ENCODE data around the gene MOSPD2.

The MOSPD2 gene

GRCh38 chrX:14943962-14944361, 70.7 kb downstream of the MOSPD2 start:
- no peak for TF ChIP-seq FOXP2 (optimal IDR thresholded peaks at IDR 0.05; ENCODE audit: borderline replicate concordance, extremely low read depth, extremely low read length, insufficient read depth)
- TF ChIP-seq REST (IDR thresholded peaks at IDR 0.05; ENCODE audit: insufficient read depth in 1 of 2, low read depth in 2 of 2, low read length in 2 of 2) = no peak
- TF ChIP-seq TAF1 (IDR thresholded peaks at IDR 0.05; ENCODE audit: borderline replicate concordance, insufficient read depth, low read length) = no peak
- TF ChIP-seq POLR2AphosphoS5 (IDR thresholded peaks at IDR 0.05; ENCODE audit: low read depth, low read length) = no peak
- TF ChIP-seq SIN3A (IDR thresholded peaks at IDR 0.05; ENCODE audit: borderline replicate concordance, insufficient read depth, low read length) = no peak

GRCh38 chrX:14946606-14947155, 73.5 kb downstream of the MOSPD2 start:
- TF ChIP-seq REST (IDR thresholded peaks at IDR 0.05; ENCODE audit: insufficient read depth in 1 of 2, low read depth in 2 of 2, low read length in 2 of 2) (no peak), FOXP2 (optimal IDR thresholded peaks at IDR 0.05; ENCODE audit: borderline replicate concordance, extremely low read depth, extremely low read length, insufficient read depth) (no peak)

- TF ChIP-seq TAF1 (IDR thresholded peaks at IDR 0.05; ENCODE audit: borderline replicate concordance, insufficient read depth, low read length) = no peak
- no peak for TF ChIP-seq SIN3A (IDR thresholded peaks at IDR 0.05; ENCODE audit: borderline replicate concordance, insufficient read depth, low read length)
- TF ChIP-seq FOXP2 (optimal IDR thresholded peaks at IDR 0.05; ENCODE audit: borderline replicate concordance, extremely low read depth, extremely low read length, insufficient read depth) = no peak
- no peak for TF ChIP-seq POLR2AphosphoS5 (IDR thresholded peaks at IDR 0.05; ENCODE audit: low read depth, low read length)
- TF ChIP-seq REST (IDR thresholded peaks at IDR 0.05; ENCODE audit: insufficient read depth in 1 of 2, low read depth in 2 of 2, low read length in 2 of 2) = no peak
These were observed 75.5 kb downstream of the MOSPD2 start for GRCh38 chrX:14948691-14949090.

- no peak for TF ChIP-seq REST (IDR thresholded peaks at IDR 0.05; ENCODE audit: insufficient read depth in 1 of 2, low read depth in 2 of 2, low read length in 2 of 2)
- no peak for TF ChIP-seq POLR2AphosphoS5 (IDR thresholded peaks at IDR 0.05; ENCODE audit: low read depth, low read length)
- no peak for TF ChIP-seq TAF1 (IDR thresholded peaks at IDR 0.05; ENCODE audit: borderline replicate concordance, insufficient read depth, low read length)
- TF ChIP-seq FOXP2 (optimal IDR thresholded peaks at IDR 0.05; ENCODE audit: borderline replicate concordance, extremely low read depth, extremely low read length, insufficient read depth) = no peak
- TF ChIP-seq SIN3A (IDR thresholded peaks at IDR 0.05; ENCODE audit: borderline replicate concordance, insufficient read depth, low read length) = no peak
These were observed 83.8 kb downstream of the MOSPD2 start for GRCh38 chrX:14956813-14957582.

Data from PFSK-1 (cell line).